GM18502 (cell line): ENCODE results near the gene WBP1.
"Not testable (repeated sequence)": the region's sequence is repeated elsewhere in the genome, so short reads cannot be mapped to it uniquely, and the experiment has no call there.

Source experiments
- ATAC-seq: cut with Tn5 transposase; IDR thresholded peaks from one replicate; pipeline ENCODE4 v1.9.1; 2021; ENCODE audit warnings: mild to moderate bottlenecking; ENCODE audit not compliant: unreplicated experiment, poor library complexity

WBP1 gene

GRCh38 chr2:74426181-74426758 is 32.0 kb upstream of the WBP1 start:
- no peak for ATAC-seq

GRCh38 chr2:74427551-74427950 is 30.7 kb upstream of the WBP1 start:
- no peak for ATAC-seq

GRCh38 chr2:74428675-74429074 is 29.6 kb upstream of the WBP1 start:
- no peak for ATAC-seq

- ATAC-seq, result no peak
Measured at GRCh38 chr2:74429487-74430451, 28.5 kb upstream of the WBP1 start.

- ATAC-seq, result no peak
Measured at GRCh38 chr2:74430502-74430901, 27.7 kb upstream of the WBP1 start.

GRCh38 chr2:74436111-74436805 is 22.0 kb upstream of the WBP1 start:
- ATAC-seq, result no peak

GRCh38 chr2:74436848-74437695 is 21.2 kb upstream of the WBP1 start:
- no peak for ATAC-seq

GRCh38 chr2:74438248-74438647 is 20.0 kb upstream of the WBP1 start:
- no peak for ATAC-seq

GRCh38 chr2:74439373-74439772 is 18.9 kb upstream of the WBP1 start:
- ATAC-seq, result no peak

- ATAC-seq, result no peak
Measured at GRCh38 chr2:74439803-74440377, 18.3 kb upstream of the WBP1 start.

- peak; percentile 82 for ATAC-seq
Measured at GRCh38 chr2:74440378-74441169, 17.7 kb upstream of the WBP1 start.

GRCh38 chr2:74441170-74441689 is 17.0 kb upstream of the WBP1 start:
- ATAC-seq, result no peak

GRCh38 chr2:74441690-74442482 is 16.4 kb upstream of the WBP1 start, which contains the start of gene RTKN:
RTKN (minus strand) TSS chr2:74441937; CDS start chr2:74441816, 121 bp downstream.
- no peak for ATAC-seq

GRCh38 chr2:74442483-74443297 is 15.5 kb upstream of the WBP1 start:
- ATAC-seq, result not testable (repeated sequence)

GRCh38 chr2:74444498-74445318 is 13.5 kb upstream of the WBP1 start:
- ATAC-seq, result no peak

GRCh38 chr2:74447230-74447999 is 10.8 kb upstream of the WBP1 start:
- ATAC-seq, result no peak
